OCI-LY1 (cell line): ENCODE data around the gene RNFT2.

Experiments
- H2AFZ ChIP-seq: fragments of 200-600 bp; sonication (generic), shearing (Covaris generic); 2 replicates; pipeline ENCODE4 v1.6.0; 2014; ENCODE audit warnings: antibody characterized with exemption, mild to moderate bottlenecking, low read length
- H3F3A ChIP-seq: fragments of 200-600 bp; sonication (generic), shearing (Covaris generic); 2 replicates; pipeline ENCODE4 v1.6.0; 2014; ENCODE audit warnings: mild to moderate bottlenecking, antibody characterized with exemption, low read length, moderate library complexity; ENCODE audit not compliant: insufficient read depth
- H3K27ac ChIP-seq: fragments of 200-600 bp; sonication (generic); 2 replicates; pipeline ENCODE4 v1.5.1; 2014; ENCODE audit warnings: low read length, mixed run types, mild to moderate bottlenecking, low read depth; ENCODE audit not compliant: poor library complexity, severe bottlenecking
- H3K27me3 ChIP-seq: fragments of 200-600 bp; sonication (generic); 2 replicates; pipeline ENCODE4 v1.6.0; 2014; ENCODE audit warnings: antibody characterized with exemption, mild to moderate bottlenecking, low read length, moderate library complexity; ENCODE audit not compliant: insufficient read depth
- H3K36me3 ChIP-seq: fragments of 200-600 bp; sonication (generic); 2 replicates; pipeline ENCODE4 v1.6.1; 2014; ENCODE audit warnings: mild to moderate bottlenecking, antibody characterized with exemption, low read length, moderate library complexity, mixed read lengths; ENCODE audit not compliant: insufficient read depth
- H3K4me1 ChIP-seq: fragments of 200-600 bp; sonication (generic); 2 replicates; pipeline ENCODE4 v1.5.1; 2014; ENCODE audit warnings: mild to moderate bottlenecking, low read length, moderate library complexity; ENCODE audit not compliant: insufficient read depth, severe bottlenecking
- H3K4me2 ChIP-seq: fragments of 200-600 bp; sonication (generic), shearing (Covaris generic); 2 replicates; pipeline ENCODE4 v1.6.1; 2014; ENCODE audit warnings: low read length
- H3K4me3 ChIP-seq: fragments of 200-600 bp; sonication (generic); 2 replicates; pipeline ENCODE4 v1.5.1; 2014; ENCODE audit warnings: low read length, low read depth, mild to moderate bottlenecking, mixed read lengths; ENCODE audit not compliant: poor library complexity, severe bottlenecking
- H3K79me2 ChIP-seq: fragments of 200-600 bp; shearing (Covaris generic); 2 replicates; pipeline ENCODE4 v1.6.1; 2016; ENCODE audit warnings: mixed run types, low read length, mixed read lengths; ENCODE audit not compliant: insufficient read depth
- H3K9ac ChIP-seq: fragments of 200-600 bp; sonication (generic), shearing (Covaris generic); 2 replicates; pipeline ENCODE4 v1.6.1; 2014; ENCODE audit warnings: mild to moderate bottlenecking, low read length, mixed read lengths
- H3K9me2 ChIP-seq: fragments of 200-600 bp; sonication (generic), shearing (Covaris generic); 2 replicates; pipeline ENCODE4 v1.6.1; 2014; ENCODE audit warnings: low read depth, mild to moderate bottlenecking, low read length, mixed read lengths
- H3K9me3 ChIP-seq: fragments of 200-600 bp; shearing (Covaris generic); 2 replicates; pipeline ENCODE4 v1.6.1; 2014; ENCODE audit warnings: low read length, mixed read lengths
- H4K20me1 ChIP-seq: fragments of 200-600 bp; sonication (generic), shearing (Covaris generic); 2 replicates; pipeline ENCODE4 v1.6.0; 2016; ENCODE audit warnings: mild to moderate bottlenecking, low read length; ENCODE audit not compliant: insufficient read depth
- EZH2 ChIP-seq: fragments of 200-600 bp; sonication (generic), shearing (Covaris generic); IDR thresholded peaks from 2 replicates; pipeline ENCODE4 v1.8.0; 2017; ENCODE audit warnings: borderline replicate concordance, mixed run types, mild to moderate bottlenecking, antibody characterized with exemption, low read length, moderate library complexity, mixed read lengths
- TF ChIP-seq, protein P1 (sequence below): fragments of 200-600 bp; sonication (generic), shearing (Covaris generic); IDR thresholded peaks from 2 replicates; pipeline ENCODE4 v1.5.1; 2017; ENCODE audit warnings: mild to moderate bottlenecking, antibody characterized with exemption, low read length, moderate library complexity, mixed read lengths

Gene RNFT2, protein sequence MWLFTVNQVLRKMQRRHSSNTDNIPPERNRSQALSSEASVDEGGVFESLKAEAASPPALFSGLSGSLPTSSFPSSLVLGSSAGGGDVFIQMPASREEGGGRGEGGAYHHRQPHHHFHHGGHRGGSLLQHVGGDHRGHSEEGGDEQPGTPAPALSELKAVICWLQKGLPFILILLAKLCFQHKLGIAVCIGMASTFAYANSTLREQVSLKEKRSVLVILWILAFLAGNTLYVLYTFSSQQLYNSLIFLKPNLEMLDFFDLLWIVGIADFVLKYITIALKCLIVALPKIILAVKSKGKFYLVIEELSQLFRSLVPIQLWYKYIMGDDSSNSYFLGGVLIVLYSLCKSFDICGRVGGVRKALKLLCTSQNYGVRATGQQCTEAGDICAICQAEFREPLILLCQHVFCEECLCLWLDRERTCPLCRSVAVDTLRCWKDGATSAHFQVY

DNA sequence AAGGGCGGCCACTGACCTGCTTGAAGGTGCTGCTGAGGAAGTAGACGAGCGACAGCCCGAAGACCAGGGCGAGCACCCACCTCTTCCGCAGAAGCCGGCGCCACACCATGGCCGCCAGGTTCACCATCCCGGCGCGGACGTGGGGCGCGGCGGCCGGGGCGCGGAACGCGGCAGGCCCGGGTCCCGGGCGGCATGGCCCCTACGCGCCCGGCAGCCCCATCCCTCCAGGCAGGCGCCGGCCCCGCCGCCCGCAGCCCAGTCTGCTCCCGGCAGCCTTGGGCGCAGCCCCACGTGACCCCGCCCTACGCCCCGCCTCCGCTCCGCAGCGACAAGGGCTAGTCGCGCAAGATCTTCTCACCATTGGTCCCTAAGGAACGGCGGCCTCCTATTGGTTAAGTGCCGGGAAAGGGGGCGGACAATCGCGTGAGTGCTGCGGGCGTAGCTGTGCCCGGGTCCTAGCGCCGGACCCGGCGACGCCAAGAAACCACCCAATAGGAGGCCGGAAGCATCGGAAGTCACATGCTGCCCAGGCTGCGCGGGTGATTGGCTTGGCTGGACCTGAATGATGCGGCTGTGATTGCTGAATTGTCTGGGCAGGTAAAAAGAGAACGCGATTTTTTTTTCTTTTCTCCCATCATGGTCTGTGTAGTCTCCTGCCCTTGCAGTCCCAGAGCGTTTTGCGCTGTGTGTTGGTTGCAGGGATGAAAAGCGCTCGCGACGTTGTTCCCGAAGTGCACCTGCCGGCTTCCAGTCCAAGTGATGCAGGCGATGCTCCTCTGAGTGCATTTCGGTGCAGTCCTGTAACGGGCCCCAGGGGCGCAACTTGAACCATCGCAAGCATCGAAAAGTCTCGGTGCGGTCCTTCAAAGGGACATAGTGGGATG lies at the start of gene RNFT2, which contains the start of gene SPRING1:
Gene RNFT2, plus strand, starts transcription at position 542 of the 884 bp plus-strand sequence. CDS start 2,183 bp downstream, outside the sequence.
Gene SPRING1, minus strand, starts transcription at position 296 of the 884 bp plus-strand sequence. Its CDS starts 169 bp downstream, at position 127.
- Histone ChIP-seq H3K79me2 (peaks cover 44% of the 10 kb centered on the region), H3K27ac (peak within 1 kb of the TSS; percentile 76), H3K27me3 (no peaks in the 10 kb centered on the region), H3K4me2 (peak within 1 kb of the TSS; percentile 93), H3K9me3 (no peaks in the 10 kb centered on the region), H4K20me1 (no peaks in the 10 kb centered on the region), H3K9me2 (no peaks in the 10 kb centered on the region), H3K36me3 (peaks cover 43% of the 10 kb centered on the region), H3K4me1 (peaks cover 57% of the 10 kb centered on the region), H3K9ac (peak within 1 kb of the TSS; percentile 97), H2AFZ (no peak within 1 kb of the TSS), H3F3A (0 out of 2 replicates have a peak, but pooled peaks cover 2% of the 10 kb centered on the region), H3K4me3 (peak within 1 kb of the TSS; percentile 98)
- no peak for TF ChIP-seq EZH2
- TF ChIP-seq, protein P1, sequence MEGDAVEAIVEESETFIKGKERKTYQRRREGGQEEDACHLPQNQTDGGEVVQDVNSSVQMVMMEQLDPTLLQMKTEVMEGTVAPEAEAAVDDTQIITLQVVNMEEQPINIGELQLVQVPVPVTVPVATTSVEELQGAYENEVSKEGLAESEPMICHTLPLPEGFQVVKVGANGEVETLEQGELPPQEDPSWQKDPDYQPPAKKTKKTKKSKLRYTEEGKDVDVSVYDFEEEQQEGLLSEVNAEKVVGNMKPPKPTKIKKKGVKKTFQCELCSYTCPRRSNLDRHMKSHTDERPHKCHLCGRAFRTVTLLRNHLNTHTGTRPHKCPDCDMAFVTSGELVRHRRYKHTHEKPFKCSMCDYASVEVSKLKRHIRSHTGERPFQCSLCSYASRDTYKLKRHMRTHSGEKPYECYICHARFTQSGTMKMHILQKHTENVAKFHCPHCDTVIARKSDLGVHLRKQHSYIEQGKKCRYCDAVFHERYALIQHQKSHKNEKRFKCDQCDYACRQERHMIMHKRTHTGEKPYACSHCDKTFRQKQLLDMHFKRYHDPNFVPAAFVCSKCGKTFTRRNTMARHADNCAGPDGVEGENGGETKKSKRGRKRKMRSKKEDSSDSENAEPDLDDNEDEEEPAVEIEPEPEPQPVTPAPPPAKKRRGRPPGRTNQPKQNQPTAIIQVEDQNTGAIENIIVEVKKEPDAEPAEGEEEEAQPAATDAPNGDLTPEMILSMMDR: peak; percentile 43; the same call in 1 of the 2 replicates

DNA sequence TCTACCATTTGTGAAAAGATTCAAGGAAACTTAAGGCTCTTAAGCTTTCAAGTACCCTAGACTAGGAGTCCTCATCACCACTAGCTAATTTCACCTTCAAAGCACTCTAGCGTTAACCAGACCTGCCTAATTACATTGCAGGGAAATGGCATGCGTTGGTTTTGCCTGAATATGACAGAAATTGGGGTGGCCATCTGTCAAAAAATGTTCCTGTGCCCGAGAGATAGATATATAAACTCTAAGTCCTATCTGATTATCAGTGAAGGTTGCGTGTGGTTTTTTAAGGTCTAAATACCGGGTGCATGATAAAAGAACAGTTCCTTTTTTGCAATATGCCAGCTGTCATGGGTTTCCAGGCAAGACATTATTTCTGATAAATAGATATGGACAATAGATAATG lies 48.6 kb upstream of the RNFT2 start:
- no peaks in the 10 kb centered on the region for H3K27me3 ChIP-seq
- no peaks in the 10 kb centered on the region; the same call in 1 of the 2 replicates for H3F3A ChIP-seq
- H3K79me2 ChIP-seq: no peaks in the 10 kb centered on the region
- no peak overlapping the region for H3K9ac ChIP-seq
- no peak overlapping the region for H3K27ac ChIP-seq
- TF ChIP-seq, protein P1: no peak
- TF ChIP-seq EZH2: no peak
- peaks cover 25% of the 10 kb centered on the region for H3K4me1 ChIP-seq
- no peak overlapping the region for H3K4me3 ChIP-seq
- no peaks in the 10 kb centered on the region for H3K36me3 ChIP-seq
- no peak overlapping the region for H3K4me2 ChIP-seq
- H3K9me3 ChIP-seq: no peaks in the 10 kb centered on the region
- H4K20me1 ChIP-seq: no peaks in the 10 kb centered on the region
- no peak overlapping the region for H2AFZ ChIP-seq
- no peaks in the 10 kb centered on the region for H3K9me2 ChIP-seq

DNA sequence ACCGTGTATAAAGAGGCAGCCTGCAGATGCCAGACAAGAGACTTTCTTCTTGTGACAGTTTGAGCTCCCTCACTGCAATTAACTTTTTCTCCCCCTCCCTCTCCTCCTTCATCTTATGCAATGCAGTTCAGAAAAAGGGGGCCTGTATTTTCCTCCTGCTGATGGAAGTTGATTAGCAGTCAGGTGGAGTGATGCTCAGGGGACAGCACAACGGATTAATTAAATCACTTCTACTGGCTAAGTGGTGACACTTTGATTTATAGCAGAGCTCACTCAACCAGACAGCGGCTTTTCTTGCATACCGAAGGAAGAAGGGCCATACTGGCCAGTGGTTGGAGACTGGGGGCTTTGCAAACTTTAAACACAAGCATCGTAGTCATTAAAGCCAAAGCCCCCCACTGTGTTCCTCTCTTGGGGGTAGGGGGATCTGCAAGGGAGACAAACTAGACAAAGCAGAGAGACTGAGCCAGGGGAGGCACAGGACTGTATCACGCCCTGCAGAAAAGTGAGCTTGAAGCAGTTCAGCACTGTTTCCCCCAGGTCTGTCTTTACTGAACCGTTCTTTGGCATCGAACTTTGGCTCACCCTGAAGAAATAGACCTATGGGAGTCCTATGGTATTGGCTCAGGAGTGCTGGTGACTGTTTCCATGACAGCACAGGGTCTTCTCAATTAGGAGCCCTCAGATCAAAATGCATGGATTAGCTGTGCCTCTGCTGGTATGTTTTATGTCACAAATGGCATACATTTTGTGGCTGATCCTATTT lies 48.0 kb upstream of the RNFT2 start:
- Histone ChIP-seq H2AFZ (no peak overlapping the region), H3K27ac (no peak overlapping the region), H3K4me2 (no peak overlapping the region), H3K27me3 (no peaks in the 10 kb centered on the region), H3K36me3 (no peaks in the 10 kb centered on the region), H3K9me3 (no peaks in the 10 kb centered on the region), H3K4me3 (no peak overlapping the region), H3K4me1 (peaks cover 31% of the 10 kb centered on the region), H3K79me2 (no peaks in the 10 kb centered on the region), H4K20me1 (no peaks in the 10 kb centered on the region), H3F3A (no peaks in the 10 kb centered on the region; the same call in 1 of the 2 replicates), H3K9ac (no peak overlapping the region), H3K9me2 (no peaks in the 10 kb centered on the region)
- TF ChIP-seq EZH2: no peak
- TF ChIP-seq, protein P1: no peak
